Measurements from ENCODE around the gene SLC29A2. TPM values are rescaled to one million over a fixed set of nuclear protein-coding genes. Genes with fewer than 3 reads are reported as not detected.

The SLC29A2 gene
- total and polyA plus RNA-seq, 12 donors, result 7.8 to 50.6 (median 9.8) TPM

- H3K4me3 ChIP-seq, result no peak overlapping the region
- ATAC-seq, result no peak
- no peak overlapping the region for H3K27ac ChIP-seq
- no peak for TF ChIP-seq CTCF (IDR thresholded peaks at IDR 0.05)
- WGBS, 2 donors, result 84 to 88% methylated on average over 12 of the region's 12 CpGs
- no peak for DNase-seq
- H3K4me1 ChIP-seq, result peaks cover 0 to 11% (median 7%) of the 10 kb centered on the region in 9 donors
- no peaks in the 10 kb centered on the region for H3K9me3 ChIP-seq
- intact Hi-C loops (cut with DNase I), result loop anchor here in 4 of 10 donors (5.0 to 10.0 kb wide), 3 partner anchors 267 to 425 kb away; partner anchors contain the start of gene RBM4B (in 1 of the 4)
- H3K27me3 ChIP-seq, result peaks cover 0 to 30% (median 16%) of the 10 kb centered on the region in 7 donors
- H3K36me3 ChIP-seq, result no peaks in the 10 kb centered on the region
Measured at GRCh38 chr11:66410191-66410590, 38.6 kb upstream of the SLC29A2 start.

GRCh38 chr11:66409226-66409625, 37.7 kb upstream of the SLC29A2 start:
- Histone ChIP-seq H3K27ac (peak overlapping the region in 2 of 10 donors; percentile 25 to 40), H3K4me1 (peaks cover 0 to 11% (median 7%) of the 10 kb centered on the region in 9 donors), H3K4me3 (peak overlapping the region in 8 of 10 donors; percentile 9 to 53 (median 47)), H3K9me3 (no peaks in the 10 kb centered on the region), H3K27me3 (peaks cover 0 to 37% (median 18%) of the 10 kb centered on the region in 7 donors), H3K36me3 (no peaks in the 10 kb centered on the region)
- no peak for DNase-seq
- no peak for ATAC-seq
- 17 to 39% methylated on average over 7 to 15 of the region's 15 CpGs for WGBS, 2 donors
- intact Hi-C loops (cut with DNase I), result loop anchor here in 9 of 10 donors (2.0 to 10.0 kb wide), 10 partner anchors 22 to 426 kb away; partner anchors contain the start of genes MRPL11 (in 1 of the 9) and RBM4B (in 1 of the 9)
- no peak for TF ChIP-seq CTCF (IDR thresholded peaks at IDR 0.05)

- peaks cover 0 to 37% (median 20%) of the 10 kb centered on the region in 7 donors for H3K27me3 ChIP-seq
- peak overlapping the region in 3 of 10 donors; percentile 18 to 49 (median 40) for H3K27ac ChIP-seq
- H3K36me3 ChIP-seq, result no peaks in the 10 kb centered on the region
- peak overlapping the region; percentile 9 to 53 (median 47) for H3K4me3 ChIP-seq
- intact Hi-C loops (cut with DNase I), result loop anchor here in 9 of 10 donors (1.0 to 10.0 kb wide), 12 partner anchors 22 to 426 kb away; partner anchors contain the start of genes MRPL11 (in 1 of the 9) and RBM4B (in 1 of the 9)
- peak; percentile 100 for TF ChIP-seq CTCF (IDR thresholded peaks at IDR 0.05)
- peak; percentile 85 to 95 (median 91) for ATAC-seq
- no peaks in the 10 kb centered on the region for H3K9me3 ChIP-seq
- peak; percentile 87 to 89 for DNase-seq
- WGBS, 2 donors, result 1% methylated on average over 60 to 63 of the region's 63 CpGs
- H3K4me1 ChIP-seq, result peaks cover 0 to 11% (median 7%) of the 10 kb centered on the region in 9 donors
Measured at GRCh38 chr11:66408488-66409214, 37.1 kb upstream of the SLC29A2 start.

DNA sequence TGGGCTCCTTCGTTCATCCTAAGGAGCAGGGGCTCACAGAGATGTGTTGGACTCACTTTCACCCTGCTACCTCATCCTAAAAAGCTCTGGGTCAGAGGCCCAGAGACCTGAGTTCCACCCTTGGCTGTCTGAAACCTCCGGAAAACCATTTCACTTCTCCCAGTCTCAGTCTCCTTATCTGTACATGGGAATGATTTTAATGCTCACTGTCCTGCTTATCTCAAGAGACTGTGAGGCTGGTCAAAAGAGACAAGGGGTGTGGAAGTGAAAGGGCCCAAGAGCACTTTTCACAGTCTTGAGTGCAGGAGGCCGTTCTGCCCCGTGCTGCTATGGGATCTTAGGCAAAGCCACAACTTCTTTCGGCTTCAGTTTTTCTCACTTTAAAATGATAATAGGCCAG, 36.1 kb upstream of the SLC29A2 start:
- WGBS, 2 donors, result 49 to 55% methylated on average over 5 of the region's 5 CpGs
- no peak for DNase-seq
- H3K4me1 ChIP-seq, result peaks cover 0 to 11% (median 7%) of the 10 kb centered on the region in 9 donors
- TF ChIP-seq CTCF (IDR thresholded peaks at IDR 0.05), result no peak
- H3K27me3 ChIP-seq, result peaks cover 0 to 32% (median 26%) of the 10 kb centered on the region in 7 donors
- no peak overlapping the region for H3K4me3 ChIP-seq
- H3K9me3 ChIP-seq, result no peaks in the 10 kb centered on the region
- H3K36me3 ChIP-seq, result no peaks in the 10 kb centered on the region
- H3K27ac ChIP-seq, result no peak overlapping the region
- intact Hi-C loops (cut with DNase I), result loop anchor here in 9 of 10 donors (1.0 to 10.0 kb wide), 12 partner anchors 23 to 427 kb away; partner anchors contain the start of genes MRPL11 (in 1 of the 9) and RBM4B (in 1 of the 9)
- no peak for ATAC-seq
